ENCODE results near the gene CELSR3.

The CELSR3 gene

GRCh38 chr3:48686538-48687219 lies 24.0 kb upstream of the CELSR3 start:
- DNase-seq (ENCODE audit: low read depth in 1 of 2, low spot score in 1 of 2), result no peak
- TF ChIP-seq, protein P1, sequence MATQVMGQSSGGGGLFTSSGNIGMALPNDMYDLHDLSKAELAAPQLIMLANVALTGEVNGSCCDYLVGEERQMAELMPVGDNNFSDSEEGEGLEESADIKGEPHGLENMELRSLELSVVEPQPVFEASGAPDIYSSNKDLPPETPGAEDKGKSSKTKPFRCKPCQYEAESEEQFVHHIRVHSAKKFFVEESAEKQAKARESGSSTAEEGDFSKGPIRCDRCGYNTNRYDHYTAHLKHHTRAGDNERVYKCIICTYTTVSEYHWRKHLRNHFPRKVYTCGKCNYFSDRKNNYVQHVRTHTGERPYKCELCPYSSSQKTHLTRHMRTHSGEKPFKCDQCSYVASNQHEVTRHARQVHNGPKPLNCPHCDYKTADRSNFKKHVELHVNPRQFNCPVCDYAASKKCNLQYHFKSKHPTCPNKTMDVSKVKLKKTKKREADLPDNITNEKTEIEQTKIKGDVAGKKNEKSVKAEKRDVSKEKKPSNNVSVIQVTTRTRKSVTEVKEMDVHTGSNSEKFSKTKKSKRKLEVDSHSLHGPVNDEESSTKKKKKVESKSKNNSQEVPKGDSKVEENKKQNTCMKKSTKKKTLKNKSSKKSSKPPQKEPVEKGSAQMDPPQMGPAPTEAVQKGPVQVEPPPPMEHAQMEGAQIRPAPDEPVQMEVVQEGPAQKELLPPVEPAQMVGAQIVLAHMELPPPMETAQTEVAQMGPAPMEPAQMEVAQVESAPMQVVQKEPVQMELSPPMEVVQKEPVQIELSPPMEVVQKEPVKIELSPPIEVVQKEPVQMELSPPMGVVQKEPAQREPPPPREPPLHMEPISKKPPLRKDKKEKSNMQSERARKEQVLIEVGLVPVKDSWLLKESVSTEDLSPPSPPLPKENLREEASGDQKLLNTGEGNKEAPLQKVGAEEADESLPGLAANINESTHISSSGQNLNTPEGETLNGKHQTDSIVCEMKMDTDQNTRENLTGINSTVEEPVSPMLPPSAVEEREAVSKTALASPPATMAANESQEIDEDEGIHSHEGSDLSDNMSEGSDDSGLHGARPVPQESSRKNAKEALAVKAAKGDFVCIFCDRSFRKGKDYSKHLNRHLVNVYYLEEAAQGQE (IDR thresholded peaks at IDR 0.05; ENCODE audit: insufficient replicate concordance, low read depth), result no peak
- TF ChIP-seq GABPA (IDR thresholded peaks at IDR 0.05; ENCODE audit: low read depth) (no peak), POLR2AphosphoS5 (IDR thresholded peaks at IDR 0.05; ENCODE audit: low read depth) (no peak), SPI1 (IDR thresholded peaks at IDR 0.05; ENCODE audit: borderline replicate concordance, low read depth) (no peak), CTCF (IDR thresholded peaks at IDR 0.05; ENCODE audit: insufficient read depth, low read length) (no peak)
- Histone ChIP-seq H3K27ac (replicated peaks) (no peak overlapping the region), H3K4me3 (replicated peaks; ENCODE audit: insufficient read depth, low read length) (no peak overlapping the region), H3K27me3 (ENCODE audit: insufficient read depth, poor library complexity, severe bottlenecking) (no peaks in the 10 kb centered on the region)

DNA sequence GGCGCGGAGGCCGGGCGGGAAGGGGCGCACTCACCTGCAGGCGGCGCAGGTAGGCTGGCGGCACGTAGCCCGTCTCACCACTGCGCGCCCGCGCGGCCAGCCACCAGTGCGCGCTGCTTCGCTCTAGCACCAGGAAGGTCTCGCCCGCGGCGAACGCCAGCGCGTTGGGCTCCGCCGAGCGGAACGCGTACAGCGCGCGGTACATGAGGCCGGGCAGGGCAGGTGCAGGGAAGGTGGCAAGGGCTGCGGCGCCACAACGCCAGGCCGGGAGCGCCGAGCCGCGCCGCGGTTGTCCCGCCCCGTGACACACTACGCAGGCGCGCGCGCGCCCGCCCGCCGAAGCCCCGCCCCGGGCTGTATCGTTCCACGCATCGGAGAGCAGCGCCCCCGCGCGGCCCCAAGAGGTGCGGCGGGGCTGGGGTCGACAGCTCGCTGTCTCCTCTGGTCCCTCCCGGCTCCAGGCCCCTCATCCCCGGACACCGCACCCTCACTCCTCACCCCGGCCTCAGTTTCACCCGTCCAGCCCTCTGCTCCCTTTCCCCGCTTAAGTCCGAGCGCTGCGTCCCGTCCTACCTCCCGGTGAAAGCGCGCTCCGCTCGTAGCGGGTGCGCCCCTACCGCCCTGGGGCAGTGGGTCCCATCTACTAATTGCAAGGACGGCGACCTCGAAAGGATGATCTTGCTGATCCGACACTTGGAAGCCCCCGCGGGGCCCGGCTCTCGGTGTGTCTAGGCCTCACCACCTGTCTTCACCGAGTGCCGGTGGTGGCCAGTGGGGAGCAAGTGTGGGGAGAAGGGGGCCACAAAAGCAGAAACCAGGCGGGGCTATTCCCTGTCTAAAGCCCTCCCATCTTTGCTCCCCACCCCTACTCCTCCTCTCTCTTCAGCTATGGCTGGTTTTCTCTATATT lies 23.2 kb upstream of the CELSR3 start, which contains the start of gene NCKIPSD:
NCKIPSD (minus strand) TSS at position 313 of the 909 bp plus-strand sequence; CDS start at position 205, 108 bp downstream.
- DNase-seq (ENCODE audit: low read depth in 1 of 2, low spot score in 1 of 2), result peak; percentile 71 to 85
- H3K27me3 ChIP-seq (ENCODE audit: insufficient read depth, poor library complexity, severe bottlenecking), result no peaks in the 10 kb centered on the region
- peak within 1 kb of the TSS; percentile 73 for H3K27ac ChIP-seq (replicated peaks)
- peak; percentile 58 for TF ChIP-seq CTCF (IDR thresholded peaks at IDR 0.05; ENCODE audit: insufficient read depth, low read length)
- TF ChIP-seq, protein P1 (IDR thresholded peaks at IDR 0.05; ENCODE audit: insufficient replicate concordance, low read depth), result no peak
- peak; percentile 74 for TF ChIP-seq POLR2AphosphoS5 (IDR thresholded peaks at IDR 0.05; ENCODE audit: low read depth)
- peak within 1 kb of the TSS; percentile 94 for H3K4me3 ChIP-seq (replicated peaks; ENCODE audit: insufficient read depth, low read length)

DNA sequence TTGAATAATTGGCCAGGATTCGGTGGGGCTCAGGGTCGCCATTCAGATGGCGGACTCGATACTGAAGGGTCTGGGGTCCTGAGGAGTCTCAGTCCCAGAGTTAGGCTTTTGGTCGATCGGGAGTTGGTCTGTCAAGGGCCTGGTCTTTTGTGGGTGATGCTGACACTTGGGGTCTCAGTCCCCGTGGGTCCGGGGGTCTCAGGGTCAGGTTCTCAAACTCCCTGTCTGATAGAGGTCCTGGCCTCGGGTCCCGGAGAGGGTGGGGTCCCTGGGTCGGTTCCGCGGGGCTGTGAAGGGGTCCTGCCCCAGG lies 22.6 kb upstream of the CELSR3 start:
- H3K4me3 ChIP-seq (replicated peaks; ENCODE audit: insufficient read depth, low read length), result peak overlapping the region; percentile 94
- no peaks in the 10 kb centered on the region for H3K27me3 ChIP-seq (ENCODE audit: insufficient read depth, poor library complexity, severe bottlenecking)

More for the DNA sequence above, 22.6 kb upstream of the CELSR3 start:
- peak overlapping the region; percentile 73 for H3K27ac ChIP-seq (replicated peaks)
- TF ChIP-seq CTCF (IDR thresholded peaks at IDR 0.05; ENCODE audit: insufficient read depth, low read length) (no peak), POLR2AphosphoS5 (IDR thresholded peaks at IDR 0.05; ENCODE audit: low read depth) (no peak), SPI1 (IDR thresholded peaks at IDR 0.05; ENCODE audit: borderline replicate concordance, low read depth) (no peak), GABPA (IDR thresholded peaks at IDR 0.05; ENCODE audit: low read depth) (no peak)
- TF ChIP-seq, protein P1 (IDR thresholded peaks at IDR 0.05; ENCODE audit: insufficient replicate concordance, low read depth), result no peak
- DNase-seq (ENCODE audit: low read depth in 1 of 2, low spot score in 1 of 2), result no peak

Data from HL-60 (cell line).